Activated naive CD8-positive, alpha-beta T cell treated with anti-CD3 and anti-CD28 coated beads for 36 hours (primary cell): ENCODE data around the gene ALK. TPM values are rescaled to one million over a fixed set of nuclear protein-coding genes. Genes with fewer than 3 reads are reported as not detected.

ENCODE experiments used
- DNase-seq: peaks from one replicate; pipeline ENCODE4 v3.0.0; 2021
- H3K27ac Mint-ChIP-seq: one replicate; pipeline ENCODE4 v1.8.0; 2022; ENCODE audit warnings: mild to moderate bottlenecking, moderate library complexity, mixed read lengths
- H3K27me3 Mint-ChIP-seq: one replicate; pipeline ENCODE4 v1.8.0; 2022; ENCODE audit warnings: mild to moderate bottlenecking, mixed read lengths
- H3K36me3 Mint-ChIP-seq: one replicate; pipeline ENCODE4 v1.8.0; 2021; ENCODE audit warnings: mild to moderate bottlenecking, mixed read lengths
- H3K4me1 Mint-ChIP-seq: one replicate; pipeline ENCODE4 v1.8.0; 2021; ENCODE audit warnings: mixed read lengths
- H3K4me3 Mint-ChIP-seq: one replicate; pipeline ENCODE4 v1.8.0; 2022; ENCODE audit warnings: mild to moderate bottlenecking, moderate library complexity, mixed read lengths
- H3K9me3 Mint-ChIP-seq: one replicate; pipeline ENCODE4 v1.8.0; 2022; ENCODE audit warnings: mixed read lengths
- total RNA-seq, 2 experiments: library from RNA; stranded (reverse); gene quantifications; one replicate each; pipeline ENCODE4 v1.2.3, GENCODE V29; 2021

ALK gene
- total RNA-seq, 2 experiments from 2014 or later, result not detected

- H3K4me3 Mint-ChIP-seq, result no peak overlapping the region
- H3K27ac Mint-ChIP-seq, result no peak overlapping the region
- no peaks in the 10 kb centered on the region for H3K36me3 Mint-ChIP-seq
- no peaks in the 10 kb centered on the region for H3K4me1 Mint-ChIP-seq
- peaks cover 18% of the 10 kb centered on the region for H3K27me3 Mint-ChIP-seq
- H3K9me3 Mint-ChIP-seq, result peaks cover 4% of the 10 kb centered on the region
- no peak for DNase-seq
Measured at GRCh38 chr2:29879456-29879855, 41.9 kb downstream of the ALK start.

- Mint-ChIP-seq H3K4me3 (no peak overlapping the region), H3K4me1 (no peaks in the 10 kb centered on the region), H3K27me3 (peaks cover 16% of the 10 kb centered on the region), H3K27ac (no peak overlapping the region), H3K9me3 (no peaks in the 10 kb centered on the region), H3K36me3 (no peaks in the 10 kb centered on the region)
- DNase-seq, result no peak
Measured at GRCh38 chr2:29878898-29879297, 42.5 kb downstream of the ALK start.

GRCh38 chr2:29876374-29876773 lies 45.0 kb downstream of the ALK start:
- Mint-ChIP-seq H3K36me3 (no peaks in the 10 kb centered on the region), H3K4me1 (no peaks in the 10 kb centered on the region), H3K27ac (no peak overlapping the region), H3K4me3 (no peak overlapping the region), H3K27me3 (peaks cover 11% of the 10 kb centered on the region), H3K9me3 (no peaks in the 10 kb centered on the region)
- no peak for DNase-seq

- Mint-ChIP-seq H3K27me3 (peaks cover 9% of the 10 kb centered on the region), H3K4me1 (no peaks in the 10 kb centered on the region), H3K27ac (no peak overlapping the region), H3K4me3 (no peak overlapping the region), H3K9me3 (no peaks in the 10 kb centered on the region), H3K36me3 (no peaks in the 10 kb centered on the region)
- DNase-seq, result no peak
Measured at GRCh38 chr2:29874745-29875144, 46.6 kb downstream of the ALK start.

GRCh38 chr2:29872870-29873269 lies 48.5 kb downstream of the ALK start:
- H3K4me3 Mint-ChIP-seq, result no peak overlapping the region
- H3K27ac Mint-ChIP-seq, result no peak overlapping the region
- DNase-seq, result no peak
- no peaks in the 10 kb centered on the region for H3K4me1 Mint-ChIP-seq
- H3K27me3 Mint-ChIP-seq, result peaks cover 10% of the 10 kb centered on the region
- no peaks in the 10 kb centered on the region for H3K36me3 Mint-ChIP-seq
- H3K9me3 Mint-ChIP-seq, result no peaks in the 10 kb centered on the region

- Mint-ChIP-seq H3K27ac (no peak overlapping the region), H3K36me3 (no peaks in the 10 kb centered on the region), H3K27me3 (peaks cover 13% of the 10 kb centered on the region), H3K4me1 (no peaks in the 10 kb centered on the region), H3K4me3 (no peak overlapping the region), H3K9me3 (no peaks in the 10 kb centered on the region)
- no peak for DNase-seq
Measured at GRCh38 chr2:29871541-29871940, 49.8 kb downstream of the ALK start.

- no peak for DNase-seq
- Mint-ChIP-seq H3K27ac (no peak overlapping the region), H3K4me3 (no peak overlapping the region), H3K4me1 (no peaks in the 10 kb centered on the region), H3K36me3 (no peaks in the 10 kb centered on the region), H3K9me3 (no peaks in the 10 kb centered on the region), H3K27me3 (peaks cover 28% of the 10 kb centered on the region)
Measured at GRCh38 chr2:29865512-29865911, 55.9 kb downstream of the ALK start.

- peaks cover 28% of the 10 kb centered on the region for H3K27me3 Mint-ChIP-seq
- no peaks in the 10 kb centered on the region for H3K36me3 Mint-ChIP-seq
- DNase-seq, result no peak
- no peak overlapping the region for H3K4me3 Mint-ChIP-seq
- no peak overlapping the region for H3K27ac Mint-ChIP-seq
- no peaks in the 10 kb centered on the region for H3K9me3 Mint-ChIP-seq
- no peaks in the 10 kb centered on the region for H3K4me1 Mint-ChIP-seq
Measured at GRCh38 chr2:29864988-29865387, 56.4 kb downstream of the ALK start.

GRCh38 chr2:29855924-29856639 lies 65.3 kb downstream of the ALK start:
- Mint-ChIP-seq H3K9me3 (peaks cover 8% of the 10 kb centered on the region), H3K27ac (no peak overlapping the region), H3K27me3 (peaks cover 32% of the 10 kb centered on the region), H3K4me1 (no peaks in the 10 kb centered on the region), H3K36me3 (no peaks in the 10 kb centered on the region), H3K4me3 (no peak overlapping the region)
- DNase-seq, result no peak

- no peak overlapping the region for H3K4me3 Mint-ChIP-seq
- H3K9me3 Mint-ChIP-seq, result peaks cover 8% of the 10 kb centered on the region
- H3K27me3 Mint-ChIP-seq, result peaks cover 14% of the 10 kb centered on the region
- no peaks in the 10 kb centered on the region for H3K36me3 Mint-ChIP-seq
- no peak for DNase-seq
- H3K4me1 Mint-ChIP-seq, result no peaks in the 10 kb centered on the region
- H3K27ac Mint-ChIP-seq, result no peak overlapping the region
Measured at GRCh38 chr2:29850794-29851193, 70.6 kb downstream of the ALK start.

GRCh38 chr2:29848566-29849310 lies 72.6 kb downstream of the ALK start:
- H3K36me3 Mint-ChIP-seq, result no peaks in the 10 kb centered on the region
- H3K4me3 Mint-ChIP-seq, result no peak overlapping the region
- H3K27me3 Mint-ChIP-seq, result peaks cover 12% of the 10 kb centered on the region
- DNase-seq, result no peak
- H3K9me3 Mint-ChIP-seq, result peaks cover 8% of the 10 kb centered on the region
- H3K27ac Mint-ChIP-seq, result no peak overlapping the region
- no peaks in the 10 kb centered on the region for H3K4me1 Mint-ChIP-seq

- no peak overlapping the region for H3K4me3 Mint-ChIP-seq
- no peak overlapping the region for H3K27ac Mint-ChIP-seq
- no peaks in the 10 kb centered on the region for H3K4me1 Mint-ChIP-seq
- H3K36me3 Mint-ChIP-seq, result no peaks in the 10 kb centered on the region
- peaks cover 12% of the 10 kb centered on the region for H3K27me3 Mint-ChIP-seq
- H3K9me3 Mint-ChIP-seq, result peaks cover 4% of the 10 kb centered on the region
- DNase-seq, result no peak
Measured at GRCh38 chr2:29847886-29848285, 73.5 kb downstream of the ALK start.

GRCh38 chr2:29844713-29845326 lies 76.6 kb downstream of the ALK start:
- H3K27ac Mint-ChIP-seq, result no peak overlapping the region
- no peaks in the 10 kb centered on the region for H3K4me1 Mint-ChIP-seq
- no peak overlapping the region for H3K4me3 Mint-ChIP-seq
- no peaks in the 10 kb centered on the region for H3K9me3 Mint-ChIP-seq
- H3K36me3 Mint-ChIP-seq, result no peaks in the 10 kb centered on the region
- H3K27me3 Mint-ChIP-seq, result peaks cover 32% of the 10 kb centered on the region
- DNase-seq, result no peak

- H3K4me1 Mint-ChIP-seq, result no peaks in the 10 kb centered on the region
- H3K9me3 Mint-ChIP-seq, result peaks cover 11% of the 10 kb centered on the region
- no peaks in the 10 kb centered on the region for H3K36me3 Mint-ChIP-seq
- no peak overlapping the region for H3K27ac Mint-ChIP-seq
- H3K4me3 Mint-ChIP-seq, result no peak overlapping the region
- peaks cover 20% of the 10 kb centered on the region for H3K27me3 Mint-ChIP-seq
- peak; percentile 13 for DNase-seq
Measured at GRCh38 chr2:29841386-29842004, 79.9 kb downstream of the ALK start.

GRCh38 chr2:29839306-29839705 lies 82.1 kb downstream of the ALK start:
- peaks cover 20% of the 10 kb centered on the region for H3K27me3 Mint-ChIP-seq
- no peak overlapping the region for H3K27ac Mint-ChIP-seq
- H3K9me3 Mint-ChIP-seq, result peaks cover 18% of the 10 kb centered on the region
- DNase-seq, result no peak
- no peaks in the 10 kb centered on the region for H3K4me1 Mint-ChIP-seq
- no peaks in the 10 kb centered on the region for H3K36me3 Mint-ChIP-seq
- H3K4me3 Mint-ChIP-seq, result no peak overlapping the region
